HEK293 (cell line): ENCODE measurements around the gene PDE6H.

Experiments
- ATF2 ChIP-seq: fragments of 450-650 bp; formaldehyde crosslinking; IDR thresholded peaks from 2 replicates; pipeline ENCODE4 v1.5.1; 2016; ENCODE audit warnings: missing biosample characterization, missing genetic modification characterization, low read depth
- CTCF ChIP-seq: fragments of 450-650 bp; formaldehyde crosslinking; IDR thresholded peaks from 2 replicates; pipeline ENCODE4 v1.5.1; 2016; ENCODE audit warnings: missing biosample characterization, missing genetic modification characterization
- IKZF3 ChIP-seq: fragments of 450-650 bp; IDR thresholded peaks from 2 replicates; pipeline ENCODE4 v1.5.0; 2018; ENCODE audit warnings: missing biosample characterization, mild to moderate bottlenecking, missing genetic modification characterization, moderate library complexity
- INSM2 ChIP-seq: fragments of 450-650 bp; formaldehyde crosslinking; IDR thresholded peaks from 2 replicates; pipeline ENCODE4 v1.5.1; 2016; ENCODE audit warnings: missing biosample characterization, missing genetic modification characterization
- PBX3 ChIP-seq: sonication (generic); formaldehyde crosslinking; IDR thresholded peaks from 2 replicates; pipeline ENCODE4 v1.8.1; 2022; ENCODE audit warnings: mild to moderate bottlenecking, moderate library complexity, missing genetic modification reagents
- REST ChIP-seq: fragments of 450-650 bp; formaldehyde crosslinking; IDR thresholded peaks from 2 replicates; pipeline ENCODE4 v1.5.1; 2016; ENCODE audit warnings: missing biosample characterization, missing genetic modification characterization
- TRIM28 ChIP-seq: IDR thresholded peaks from 2 replicates; pipeline ENCODE4 v1.6.1; 2011; ENCODE audit warnings: low read length, control low read depth, borderline replicate concordance
- ZBTB21 ChIP-seq: fragments of 450-650 bp; formaldehyde crosslinking; IDR thresholded peaks from 2 replicates; pipeline ENCODE4 v1.5.1; 2017; ENCODE audit warnings: missing biosample characterization, missing genetic modification characterization
- ZFHX2 ChIP-seq: fragments of 450-650 bp; formaldehyde crosslinking; conservative IDR thresholded peaks from 2 replicates; pipeline ENCODE4 v1.5.1; 2016; ENCODE audit warnings: missing biosample characterization, missing genetic modification characterization
- ZNF423 ChIP-seq: fragments of 450-650 bp; formaldehyde crosslinking; IDR thresholded peaks from 2 replicates; pipeline ENCODE4 v1.5.1; 2016; ENCODE audit warnings: missing biosample characterization, missing genetic modification characterization
- ZNF701 ChIP-seq: fragments of 450-650 bp; formaldehyde crosslinking; IDR thresholded peaks from 2 replicates; pipeline ENCODE4 v1.5.1; 2016; ENCODE audit warnings: missing biosample characterization, missing genetic modification characterization
- ZNF707 ChIP-seq: fragments of 450-650 bp; formaldehyde crosslinking; IDR thresholded peaks from 2 replicates; pipeline ENCODE4 v1.5.1; 2016; ENCODE audit warnings: missing biosample characterization, missing genetic modification characterization
- ZNF76 ChIP-seq: fragments of 450-650 bp; formaldehyde crosslinking; IDR thresholded peaks from 2 replicates; pipeline ENCODE4; 2016; ENCODE audit warnings: low read depth, missing biosample characterization, missing genetic modification characterization, borderline replicate concordance
- ZSCAN16 ChIP-seq: fragments of 450-650 bp; formaldehyde crosslinking; IDR thresholded peaks from 2 replicates; pipeline ENCODE4 v1.5.1; 2016; ENCODE audit warnings: missing biosample characterization, missing genetic modification characterization

- TF ChIP-seq CTCF (tag by site-specific recombination) = no peak
- TF ChIP-seq PBX3 (CRISPR knock-in tag) = no peak
- no peak for TF ChIP-seq ZNF423 (tag by site-specific recombination)
- no peak for TF ChIP-seq ATF2 (tag by site-specific recombination)
- no peak for TF ChIP-seq ZSCAN16 (tag by site-specific recombination)
- TF ChIP-seq IKZF3 = no peak
- TF ChIP-seq TRIM28 = no peak
- no peak for TF ChIP-seq ZNF76 (tag by site-specific recombination)
- TF ChIP-seq ZBTB21 (tag by site-specific recombination) = no peak
- no peak for TF ChIP-seq ZNF707 (tag by site-specific recombination)
- no peak for TF ChIP-seq INSM2
- TF ChIP-seq ZFHX2 = no peak
- TF ChIP-seq REST (tag by site-specific recombination) = no peak
- no peak for TF ChIP-seq ZNF701
These were observed 10.0 kb upstream of the PDE6H start for GRCh38 chr12:14962797-14963196.
